Brain pericyte (primary cell): ENCODE data around the gene PPP1R37.

Experiments used
- DNase-seq: peaks from one replicate; pipeline ENCODE4 v3.0.0-alpha.2; 2012; ENCODE audit warnings: low read depth, low spot score

The PPP1R37 gene

GRCh38 chr19:45152504-45153338 is 59.7 kb downstream of the PPP1R37 start:
- DNase-seq, result no peak

- DNase-seq, result no peak
Measured at GRCh38 chr19:45153339-45154063, 60.5 kb downstream of the PPP1R37 start.

- DNase-seq, result peak; percentile 79
Measured at GRCh38 chr19:45154064-45154827, 61.3 kb downstream of the PPP1R37 start.

GRCh38 chr19:45156011-45156630 is 63.1 kb downstream of the PPP1R37 start:
- DNase-seq, result no peak

GRCh38 chr19:45156751-45157150 is 63.8 kb downstream of the PPP1R37 start:
- DNase-seq, result no peak

- DNase-seq, result no peak
Measured at GRCh38 chr19:45158503-45159209, 65.7 kb downstream of the PPP1R37 start.

- DNase-seq, result no peak
Measured at GRCh38 chr19:45159210-45159970, 66.4 kb downstream of the PPP1R37 start.

GRCh38 chr19:45159971-45160324 is 67.0 kb downstream of the PPP1R37 start:
- DNase-seq, result no peak

- DNase-seq, result no peak
Measured at GRCh38 chr19:45160870-45161737, 68.1 kb downstream of the PPP1R37 start, which contains the start of gene NKPD1. Gene NKPD1, minus strand, starts transcription at chr19:45160982. Its CDS starts 832 bp downstream, at chr19:45160150.

GRCh38 chr19:45161738-45162607 is 69.0 kb downstream of the PPP1R37 start:
- no peak for DNase-seq

GRCh38 chr19:45162608-45163143 is 69.7 kb downstream of the PPP1R37 start:
- DNase-seq, result no peak

- no peak for DNase-seq
Measured at GRCh38 chr19:45163156-45163555, 70.2 kb downstream of the PPP1R37 start.

GRCh38 chr19:45163751-45164460 is 70.9 kb downstream of the PPP1R37 start:
- no peak for DNase-seq

GRCh38 chr19:45164577-45165335 is 71.8 kb downstream of the PPP1R37 start:
- DNase-seq, result no peak

- DNase-seq, result no peak
Measured at GRCh38 chr19:45166723-45167252, 73.8 kb downstream of the PPP1R37 start.

- DNase-seq, result no peak
Measured at GRCh38 chr19:45168767-45169351, 75.9 kb downstream of the PPP1R37 start.
